Ovary (tissue), 9 donors: ENCODE results near the gene ZNF880. TPM values are rescaled to one million over a fixed set of nuclear protein-coding genes. Genes with fewer than 3 reads are reported as not detected.

Experiments used
- DNase-seq, 5 donors: peaks; one replicate each; pipeline ENCODE4 v3.0.0-alpha.2; 2019 to 2020
- H3K27ac ChIP-seq, 2 donors: fragments of 200-600 bp; one replicate each; pipeline versions ENCODE4 v1.5.1 to v1.8.0; 2019 to 2022
- H3K27me3 ChIP-seq: fragments of 200-600 bp; one replicate; pipeline ENCODE4 v1.8.0; 2022
- H3K36me3 ChIP-seq: fragments of 200-600 bp; sonication (generic); one replicate; pipeline ENCODE4 v1.5.1; 2019
- H3K4me1 ChIP-seq: one replicate; pipeline ENCODE4 v1.8.1; 2013; ENCODE audit warnings: mild to moderate bottlenecking, moderate library complexity; ENCODE audit not compliant: insufficient read depth
- H3K4me3 ChIP-seq: fragments of 200-600 bp; sonication (generic); one replicate; pipeline ENCODE4 v1.5.1; 2017
- H3K9me3 ChIP-seq, 2 donors: fragments of 200-600 bp in 1 of 2; sonication (generic) in 1 of 2; one replicate each; pipeline versions ENCODE4 v1.5.1 to v1.8.1; 2013 to 2019; ENCODE audit warnings: mild to moderate bottlenecking in 1 of 2, moderate library complexity in 1 of 2
- CTCF ChIP-seq, 3 donors: fragments of 450-650 bp in 2 of 3; fragments of 200-600 bp in 1 of 3; IDR thresholded peaks; one replicate each; pipeline versions ENCODE4 v1.5.1 to v1.8.0; 2016 to 2022; ENCODE audit warnings: antibody characterized with exemption in 3 of 3, mild to moderate bottlenecking in 1 of 3
- EP300 ChIP-seq: sonication (generic); formaldehyde crosslinking; IDR thresholded peaks from one replicate; pipeline ENCODE4 v1.6.1; 2017; ENCODE audit warnings: antibody characterized with exemption
- POLR2A ChIP-seq: fragments of 450-650 bp; IDR thresholded peaks from one replicate; pipeline ENCODE4 v1.6.1; 2017; ENCODE audit warnings: antibody characterized with exemption, mild to moderate bottlenecking, moderate library complexity
- WGBS, 3 donors: extraction: QIAGEN DNeasy Blood & Tissue Kit in 1 of 3; methylation state at CpG; one replicate each; pipeline versions ENCODE4 v1.1.5 to v1.1.7; 2013 to 2017; 5-methylcytosine and 5-hydroxymethylcytosine counted together
- intact Hi-C, 4 donors: fragments of 100-400 bp; cut with DNase I; formaldehyde crosslinking; loops; one replicate each; pipeline versions ENCODE4 v1.11.0 to v1.15.1; 2022 to 2023
- polyA plus RNA-seq, 2 donors: library from polyadenylated mRNA; stranded (reverse); fragments of 200-250 nt in 1 of 2; fragments of 350-450 nt in 1 of 2; fragmentation: Illumina TruSeq in 1 of 2; extraction: RNeasy Lipid Tissue Mini Kit (QIAGEN cat#74804) in 1 of 2; gene quantifications; one replicate each; pipeline ENCODE4 v1.2.3, GENCODE V29; 2013 to 2014
- small RNA-seq: library from RNA; depleted of rRNA; stranded (forward); fragments of <200 nt; gene quantifications from one replicate; pipeline ENCODE3, GENCODE V24; 2016
- total RNA-seq, 7 donors: library from RNA; depleted of rRNA in 2 of 7; stranded (reverse); fragments of >200 nt in 2 of 7; fragmentation: NEBNext Ultra II Directional in 3 of 7; extraction: Animal tissue kit (Norgen Biotek cat#: 25700) in 3 of 7; gene quantifications; one replicate each; pipeline versions ENCODE4 v1.1.0 to v1.2.4, GENCODE V29; 2016 to 2023
- donor health status: DM: no; HTN: no; CAD: no; lungs with moderate emphysema.
- donor health status: DM: no; HTN: no; CAD: no.
- donor health status: Bipolar disorder and iron deficiency.
- donor health status: DM: yes; HTN: yes; CAD: no.
- donor health status: DM: no; HTN: no; CAD: no.
- donor health status: DM: yes; HTN: yes; CAD: no.

Gene ZNF880
- total and polyA plus RNA-seq, 9 donors = 15.6 to 32.6 (median 29.8) TPM

DNA sequence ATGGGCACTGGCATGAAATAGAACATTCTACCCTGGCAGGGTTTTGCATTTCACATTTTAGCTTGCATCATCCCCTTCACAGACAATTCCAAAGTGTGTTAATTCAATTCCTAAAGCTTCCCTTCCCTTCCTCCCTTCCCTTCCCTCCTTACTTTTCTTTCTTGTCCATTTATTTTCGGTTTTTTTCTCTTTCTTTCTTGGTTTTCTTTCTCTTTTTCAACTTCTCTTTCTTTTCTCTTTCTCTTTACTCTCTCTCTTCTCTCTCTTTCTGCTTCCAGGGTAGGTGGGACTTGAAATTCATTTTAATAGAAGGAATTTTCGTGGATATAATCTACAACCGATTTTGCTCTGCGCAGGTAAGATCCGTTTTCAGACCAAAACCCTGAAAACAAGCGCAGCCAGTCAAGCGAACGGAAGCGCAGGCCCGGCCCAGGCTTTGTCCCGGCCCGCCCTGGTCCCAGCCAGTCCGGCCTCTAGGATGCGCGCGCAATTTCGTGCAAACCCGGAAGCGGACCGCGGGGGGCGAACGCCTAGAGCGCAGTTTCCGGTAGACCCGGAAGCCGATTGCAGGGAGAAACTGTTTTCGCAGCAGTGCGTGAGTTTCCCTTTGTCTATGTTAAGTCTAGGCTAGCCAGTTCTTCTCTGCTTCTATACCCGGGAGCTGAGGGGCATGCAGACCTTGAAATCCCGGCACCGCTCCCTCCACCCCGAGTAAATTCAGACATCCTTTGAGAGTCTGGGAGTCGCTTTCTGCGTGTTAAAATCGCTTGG lies 27.8 kb downstream of the ZNF880 start, which contains the start of gene ZNF528:
ZNF528 (plus strand) TSS at position 540 of the 771 bp plus-strand sequence. CDS start 4,165 bp downstream, outside the sequence.
- peak within 1 kb of the TSS; percentile 66 for H3K4me3 ChIP-seq
- intact Hi-C loops = no loop called here
- H3K27me3 ChIP-seq = no peaks in the 10 kb centered on the region
- H3K4me1 ChIP-seq = peaks cover 1% of the 10 kb centered on the region
- H3K9me3 ChIP-seq = peaks cover 0 to 15% of the 10 kb centered on the region in 2 donors
- peak; percentile 94 to 98 (median 96) for DNase-seq
- no peaks in the 10 kb centered on the region for H3K36me3 ChIP-seq
- TF ChIP-seq CTCF (IDR thresholded peaks at IDR 0.05) (no peak), POLR2A (peak; percentile 54), EP300 (no peak)
- peak within 1 kb of the TSS in 1 of 2 donors; percentile 32 for H3K27ac ChIP-seq
- WGBS, 3 donors = 1% methylated on average over 36 of the region's 36 CpGs

DNA sequence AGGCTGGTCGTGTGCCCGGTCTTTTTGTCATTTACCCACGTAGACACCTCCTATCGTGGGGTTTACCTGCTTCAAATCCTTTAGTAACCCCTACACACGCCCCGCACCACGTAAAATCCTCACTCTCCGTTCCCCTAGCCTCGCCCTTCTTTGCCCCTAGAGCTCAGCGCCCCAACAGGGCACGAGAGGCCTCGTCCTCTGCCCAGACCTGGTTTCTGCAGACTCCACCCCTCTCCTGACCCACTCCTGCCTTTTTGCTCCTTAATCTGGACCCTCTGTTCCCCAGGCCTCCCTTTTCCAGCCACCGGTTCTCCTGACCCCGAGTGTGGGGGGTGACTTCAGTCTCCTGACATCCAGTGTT lies 28.3 kb downstream of the ZNF880 start:
- Histone ChIP-seq H3K36me3 (no peaks in the 10 kb centered on the region), H3K27ac (peak overlapping the region in 1 of 2 donors; percentile 32), H3K4me1 (peaks cover 1% of the 10 kb centered on the region), H3K4me3 (peak overlapping the region; percentile 66), H3K9me3 (peaks cover 0 to 19% of the 10 kb centered on the region in 2 donors), H3K27me3 (no peaks in the 10 kb centered on the region)
- TF ChIP-seq EP300 = no peak
- 0 to 2% (median 1%) methylated on average over 14 of the region's 14 CpGs for WGBS, 3 donors
- intact Hi-C loops = no loop called here
- DNase-seq = peak in 3 of 5 donors; percentile 8 to 19 (median 16)

DNA sequence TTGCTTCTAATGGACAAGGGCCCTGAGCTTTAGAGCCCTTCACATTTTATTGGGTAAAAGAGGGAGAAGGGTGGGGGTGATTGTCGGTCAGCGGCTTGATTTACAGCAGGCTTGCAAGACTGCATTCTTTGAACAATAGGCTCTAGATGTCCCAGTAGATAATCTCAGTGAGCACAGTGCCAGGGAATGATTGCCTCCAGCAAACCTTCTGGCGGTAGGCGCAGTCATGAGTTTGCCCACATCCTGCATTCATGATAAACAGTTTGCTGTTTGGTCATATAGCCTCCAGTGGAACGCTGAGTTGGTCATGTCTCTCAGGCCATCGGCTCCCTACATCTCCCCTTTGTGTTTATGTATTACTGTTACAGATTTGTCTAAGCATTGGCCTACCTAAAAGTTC lies 40.6 kb downstream of the ZNF880 start:
- 98 to 99% (median 99%) methylated on average over 6 of the region's 6 CpGs for WGBS, 3 donors
- Histone ChIP-seq H3K27ac (no peak overlapping the region), H3K27me3 (no peaks in the 10 kb centered on the region), H3K9me3 (peaks cover 2 to 79% of the 10 kb centered on the region in 2 donors), H3K4me1 (no peaks in the 10 kb centered on the region), H3K4me3 (no peak overlapping the region), H3K36me3 (peaks cover 2% of the 10 kb centered on the region)
- TF ChIP-seq CTCF (IDR thresholded peaks at IDR 0.05) = no peak
- no peak for TF ChIP-seq EP300
- no peak for TF ChIP-seq POLR2A
- DNase-seq = no peak
- intact Hi-C loops = no loop called here

- 95 to 98% (median 95%) methylated on average over 5 of the region's 5 CpGs for WGBS, 3 donors
Observed at GRCh38 chr19:52415711-52416110, 46.0 kb downstream of the ZNF880 start.

GRCh38 chr19:52428937-52429336 lies 59.2 kb downstream of the ZNF880 start, which contains the start of gene ZNF534:
Gene ZNF534, plus strand, starts transcription at chr19:52429148. Its CDS starts 2,327 bp downstream, at chr19:52431475.
- no peak for DNase-seq
- no peak within 1 kb of the TSS for H3K27ac ChIP-seq
- intact Hi-C loops = no loop called here
- no peak within 1 kb of the TSS for H3K4me3 ChIP-seq
- peaks cover 0 to 14% of the 10 kb centered on the region in 2 donors for H3K9me3 ChIP-seq
- no peaks in the 10 kb centered on the region for H3K27me3 ChIP-seq
- TF ChIP-seq POLR2A (no peak), CTCF (IDR thresholded peaks at IDR 0.05) (no peak), EP300 (no peak)
- H3K4me1 ChIP-seq = no peaks in the 10 kb centered on the region
- H3K36me3 ChIP-seq = no peaks in the 10 kb centered on the region
- WGBS, 3 donors = 53 to 81% (median 69%) methylated on average over 27 of the region's 27 CpGs

More at GRCh38 chr19:52415711-52416110, 46.0 kb downstream of the ZNF880 start:
- no peak for DNase-seq
- Histone ChIP-seq H3K27me3 (no peaks in the 10 kb centered on the region), H3K9me3 (peaks cover 2 to 57% of the 10 kb centered on the region in 2 donors), H3K36me3 (peaks cover 2% of the 10 kb centered on the region), H3K27ac (no peak overlapping the region), H3K4me1 (no peaks in the 10 kb centered on the region), H3K4me3 (no peak overlapping the region)
- TF ChIP-seq EP300 = no peak
- intact Hi-C loops = no loop called here

Small RNAs within 50 kb of the gene (small RNA-seq; reads per million reads assigned to genes)
- not detected for gene AC010332.1

Other genes starting within 250 kb of the ZNF880 start
- 10 to 100 TPM in 5 of 7 donors, 1 to 10 TPM in 2; 4.5 to 22.3 (median 14.1) TPM for gene ZNF616, start 230.0 kb upstream of the ZNF880 start, total RNA-seq
- 10 to 100 TPM in 1 of 2 donors, 1 to 10 TPM in 1; 5.1 to 10.3 TPM for gene ZNF616, start 230.0 kb upstream of the ZNF880 start, polyA plus RNA-seq
- 10 to 100 TPM; 19.0 to 38.1 (median 26.3) TPM for gene ZNF836, start 198.3 kb upstream of the ZNF880 start, total RNA-seq
- 10 to 100 TPM in 1 of 2 donors, 1 to 10 TPM in 1; 7.4 to 19.4 TPM for gene ZNF836, start 198.3 kb upstream of the ZNF880 start, polyA plus RNA-seq
- 100 to 1,000 TPM; 133 to 408 (median 303) TPM for gene PPP2R1A, start 179.9 kb upstream of the ZNF880 start, total RNA-seq
- gene PPP2R1A, start 179.9 kb upstream of the ZNF880 start, polyA plus RNA-seq = 100 to 1,000 TPM; 127 to 238 TPM
- gene ZNF766, start 100.3 kb upstream of the ZNF880 start, total RNA-seq = 10 to 100 TPM in 5 of 7 donors, 1 to 10 TPM in 2; 5.2 to 26.4 (median 19.8) TPM
- gene ZNF766, start 100.3 kb upstream of the ZNF880 start, polyA plus RNA-seq = 10 to 100 TPM; 10.1 to 24.3 TPM
- gene ZNF480, start 72.8 kb upstream of the ZNF880 start, total RNA-seq = 10 to 100 TPM in 5 of 7 donors, 1 to 10 TPM in 2; 5.1 to 16.8 (median 14.4) TPM
- gene ZNF480, start 72.8 kb upstream of the ZNF880 start, polyA plus RNA-seq = 1 to 10 TPM; 4.5 to 8.3 TPM
- gene ZNF610, start 33.7 kb upstream of the ZNF880 start, total RNA-seq = 1 to 10 TPM; 3.3 to 9.1 (median 6.5) TPM
- gene ZNF610, start 33.7 kb upstream of the ZNF880 start, polyA plus RNA-seq = 10 to 100 TPM in 1 of 2 donors, 1 to 10 TPM in 1; 5.3 to 11.7 TPM
- gene ZNF528, start 27.9 kb downstream of the ZNF880 start, total RNA-seq = 10 to 100 TPM; 18.7 to 36.6 (median 28.5) TPM
- gene ZNF528, start 27.9 kb downstream of the ZNF880 start, polyA plus RNA-seq = 10 to 100 TPM; 12.5 to 29.0 TPM
- gene ZNF534, start 59.2 kb downstream of the ZNF880 start, total RNA-seq = under 1 TPM; 0.23 to 0.91 (median 0.36) TPM
- gene ZNF534, start 59.2 kb downstream of the ZNF880 start, polyA plus RNA-seq = under 1 TPM; 0.16 to 0.17 TPM
- gene ZNF578, start 83.6 kb downstream of the ZNF880 start, total RNA-seq = 1 to 10 TPM; 1.6 to 8.0 (median 4.1) TPM
- gene ZNF578, start 83.6 kb downstream of the ZNF880 start, polyA plus RNA-seq = 1 to 10 TPM; 1.8 to 3.8 TPM
- 10 to 100 TPM in 6 of 7 donors, 1 to 10 TPM in 1; 8.8 to 26.4 (median 21.7) TPM for gene ZNF808, start 157.7 kb downstream of the ZNF880 start, total RNA-seq
- gene ZNF808, start 157.7 kb downstream of the ZNF880 start, polyA plus RNA-seq = 1 to 10 TPM; 6.0 to 7.5 TPM
- 10 to 100 TPM in 6 of 7 donors, 1 to 10 TPM in 1; 9.2 to 21.7 (median 15.7) TPM for gene ZNF701, start 200.4 kb downstream of the ZNF880 start, total RNA-seq
- 1 to 10 TPM; 7.3 to 7.9 TPM for gene ZNF701, start 200.4 kb downstream of the ZNF880 start, polyA plus RNA-seq